GM12865 (cell line): Measurements from ENCODE around the gene NPIPA7.
"Not testable (repeated sequence)": the region's sequence is repeated elsewhere in the genome, so short reads cannot be mapped to it uniquely, and the experiment has no call there.

Experiments
- DNase-seq: peaks from one replicate; pipeline ENCODE4 v3.0.0; 2010; ENCODE audit warnings: low read depth
- H3K4me3 ChIP-seq: 2 replicates; pipeline ENCODE4 v1.5.1; 2011; ENCODE audit warnings: mild to moderate bottlenecking, low read depth, low read length, control low read depth

Gene NPIPA7

DNA sequence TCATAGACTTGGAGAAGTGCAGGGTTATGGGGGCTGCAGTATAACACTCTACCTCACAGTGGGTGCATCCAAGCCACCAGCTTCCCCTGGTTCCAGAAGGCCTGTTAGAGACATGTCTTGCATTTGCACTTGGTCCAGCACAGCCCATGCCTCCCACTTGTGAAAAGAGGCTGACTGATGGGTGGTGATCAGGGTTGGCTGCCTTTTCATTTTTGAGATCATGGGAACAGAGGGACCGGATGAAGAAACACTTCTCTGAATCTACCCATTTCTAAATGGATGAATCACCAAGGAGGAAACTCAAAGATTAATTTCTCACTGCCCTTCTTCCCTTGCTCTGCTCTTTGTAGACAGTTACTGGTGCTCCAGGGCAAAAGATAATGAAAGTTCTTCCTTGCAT, 34.8 kb downstream of the NPIPA7 start:
- DNase-seq, H3K4me3 ChIP-seq: not testable (repeated sequence)

DNA sequence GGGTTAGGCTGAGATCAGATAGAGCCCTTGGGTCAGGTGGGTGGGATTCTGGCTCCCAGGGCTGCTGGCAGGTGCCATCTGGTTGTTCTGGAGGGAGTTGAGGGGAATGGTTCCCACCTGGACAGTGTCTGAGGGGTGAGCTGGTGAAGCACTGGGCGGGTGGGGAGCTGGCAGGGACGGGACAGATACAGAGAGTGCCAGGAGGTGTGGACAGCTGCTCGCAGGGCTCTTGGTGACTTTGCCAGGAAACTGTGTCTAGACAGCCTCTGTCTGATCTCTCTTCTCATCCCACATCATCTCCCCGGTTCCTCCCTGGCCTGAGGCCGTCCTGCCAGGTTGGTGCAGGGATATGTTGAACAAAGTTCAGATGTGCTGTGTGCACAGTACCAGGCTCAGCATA, 38.1 kb downstream of the NPIPA7 start:
- H3K4me3 ChIP-seq, DNase-seq: not testable (repeated sequence)

DNA sequence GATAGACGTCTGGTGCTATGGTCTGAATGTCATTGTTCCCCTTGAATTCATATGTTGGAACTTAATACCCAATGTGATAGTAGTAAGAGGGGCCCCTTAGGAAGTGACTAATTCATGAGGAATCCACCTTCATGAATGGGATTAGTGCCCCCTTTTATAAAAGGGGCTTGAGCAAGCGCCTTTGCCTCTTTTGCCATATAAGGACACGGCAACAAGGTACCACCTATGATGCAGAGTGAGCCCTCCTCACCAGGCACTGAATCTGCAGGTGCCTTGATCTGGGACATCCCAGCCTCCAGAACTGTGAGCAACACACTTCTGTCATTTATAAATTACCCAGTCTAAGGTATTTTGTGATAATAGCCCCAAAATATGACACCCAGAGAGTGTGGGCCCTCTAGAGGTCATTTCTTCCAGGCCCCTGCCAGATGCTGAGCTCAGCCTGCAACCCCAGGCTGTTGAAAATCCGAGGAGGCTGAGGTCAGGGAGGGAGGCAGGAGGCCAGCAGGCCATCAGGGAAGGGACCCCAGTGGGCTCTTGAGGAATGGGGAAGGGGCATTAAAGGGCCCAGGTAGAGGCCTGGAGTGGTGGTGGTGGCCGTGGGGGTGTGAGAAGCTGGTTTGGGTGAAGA, 39.1 kb downstream of the NPIPA7 start:
- not testable (repeated sequence) for DNase-seq, H3K4me3 ChIP-seq

DNA sequence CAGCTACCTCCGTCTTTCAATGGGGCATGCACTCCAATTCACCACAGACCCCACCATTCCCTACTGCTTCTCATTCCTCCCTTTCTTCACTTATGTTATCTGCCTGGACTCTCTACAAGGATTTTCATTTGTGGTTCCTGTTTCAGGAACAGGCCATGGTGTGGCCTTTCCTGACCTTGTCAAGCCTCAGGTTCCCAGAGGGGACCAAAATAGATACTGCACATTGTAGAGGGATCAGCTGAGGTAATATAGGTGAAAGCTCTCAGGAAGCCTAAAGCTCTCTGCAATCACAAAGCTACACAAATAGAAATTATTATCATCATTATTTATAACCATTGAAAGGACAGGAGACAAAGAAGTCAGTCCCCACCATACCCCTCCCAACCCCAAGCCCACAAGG, 41.6 kb downstream of the NPIPA7 start:
- not testable (repeated sequence) for DNase-seq, H3K4me3 ChIP-seq

DNA sequence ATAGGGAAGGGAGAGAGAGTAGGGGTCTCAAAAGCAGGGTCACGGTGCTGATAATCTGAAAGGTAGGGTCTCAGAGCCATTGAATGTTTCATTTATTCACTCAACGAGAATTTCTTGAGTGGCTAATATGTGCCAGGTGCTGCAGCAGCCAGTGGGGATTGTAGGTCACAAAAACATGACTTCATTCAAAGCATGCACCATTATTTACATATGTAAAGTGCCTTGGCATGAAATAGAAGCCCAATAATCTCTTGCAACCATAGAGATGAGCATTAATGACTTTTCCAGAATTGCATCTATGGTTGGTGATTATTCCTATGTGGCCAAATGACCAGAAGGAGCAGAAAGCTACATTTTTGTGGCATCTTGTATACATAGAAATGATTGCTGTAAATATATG, 46.2 kb downstream of the NPIPA7 start:
- H3K4me3 ChIP-seq, DNase-seq: not testable (repeated sequence)

DNA sequence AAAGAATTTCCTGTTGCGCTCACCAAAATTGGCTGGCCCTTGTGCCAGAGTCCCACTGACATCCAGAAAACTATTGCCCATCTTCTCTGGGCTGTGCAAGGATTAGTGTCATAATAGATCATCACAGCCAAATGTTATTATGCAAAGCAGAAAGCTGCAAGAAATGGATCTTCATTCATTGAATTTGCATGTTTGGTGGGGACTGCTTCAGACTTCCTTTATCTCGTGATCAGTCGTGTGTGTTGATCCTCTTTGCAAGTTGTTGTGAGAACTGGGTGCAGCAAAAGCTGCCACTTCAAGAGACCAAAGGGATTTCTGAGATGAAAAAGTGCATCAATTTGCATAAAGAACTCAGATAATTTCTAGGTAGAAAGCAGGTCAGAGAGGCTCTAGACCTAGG, 52.2 kb downstream of the NPIPA7 start:
- H3K4me3 ChIP-seq, DNase-seq: not testable (repeated sequence)

DNA sequence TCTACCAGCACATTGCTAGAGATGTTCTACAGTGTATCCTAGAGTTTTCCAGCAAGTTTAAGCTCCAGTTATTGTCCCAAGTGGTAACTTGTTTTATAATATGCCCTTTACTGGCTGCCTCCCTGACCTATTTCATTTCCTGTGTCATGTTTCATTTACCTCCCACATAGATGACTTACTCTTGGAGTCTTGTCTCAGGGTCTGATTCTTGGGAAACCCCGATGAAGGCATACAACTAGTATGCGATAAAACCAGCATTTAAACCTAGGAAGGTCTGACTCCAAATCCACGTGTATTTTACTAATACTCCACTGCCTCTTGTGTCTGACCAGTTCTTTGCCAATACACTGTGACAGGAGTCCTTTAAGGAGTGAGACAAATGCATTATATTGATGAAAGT, 55.8 kb downstream of the NPIPA7 start:
- DNase-seq, H3K4me3 ChIP-seq: not testable (repeated sequence)

DNA sequence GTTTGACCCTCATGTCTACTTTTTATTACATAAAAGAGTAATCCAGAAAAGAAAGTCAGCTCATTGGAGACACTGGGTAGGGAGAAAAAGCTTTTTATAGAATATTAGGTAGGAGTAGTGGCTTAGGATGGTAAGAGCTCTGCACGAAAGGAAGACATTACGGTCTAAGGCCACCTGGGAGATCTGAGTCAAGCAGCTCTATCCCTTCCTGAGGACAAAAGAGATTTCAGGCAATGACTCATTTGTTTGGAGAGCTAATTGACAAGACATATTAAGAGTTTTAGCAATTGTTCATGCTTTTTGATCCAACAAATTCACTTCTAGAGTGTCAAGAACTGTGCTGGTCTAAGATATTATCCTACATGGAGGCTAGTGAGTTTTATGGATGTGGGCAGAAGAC, 62.5 kb downstream of the NPIPA7 start:
- H3K4me3 ChIP-seq, DNase-seq: not testable (repeated sequence)
